ENCODE data around the gene PASK. TPM values are rescaled to one million over a fixed set of nuclear protein-coding genes. Genes with fewer than 3 reads are reported as not detected.

Gene PASK
- total RNA-seq, 2 experiments from 2014 or later = 55.5 to 62.0 TPM

DNA sequence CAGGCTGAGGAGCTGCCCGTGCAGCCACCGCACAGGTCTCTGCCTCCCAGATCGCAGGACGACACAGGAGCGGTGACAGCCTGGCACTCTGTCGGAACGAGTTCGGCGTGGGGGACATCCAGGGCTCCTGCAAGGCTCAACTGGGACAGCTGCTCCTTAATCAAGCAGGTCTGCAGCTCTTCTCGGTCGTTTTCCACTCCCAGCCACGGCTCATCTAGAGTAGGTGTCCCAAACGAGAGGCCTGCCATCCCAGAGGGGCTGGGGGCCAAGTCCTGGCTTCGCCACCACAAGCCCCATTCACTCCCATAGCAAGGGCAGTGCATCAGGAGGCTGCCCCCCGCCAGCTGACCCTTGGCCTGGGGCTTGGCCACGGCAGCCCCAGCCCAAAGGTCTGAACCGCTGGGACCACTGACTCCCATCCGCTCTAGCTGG is 22.5 kb downstream of the PASK start:
- H3K36me3 Mint-ChIP-seq (ENCODE audit: low read depth) = peaks cover 27% of the 10 kb centered on the region
- ChIA-PET CTCF (interaction anchor here (0.6 to 1.4 kb wide), 4 partner anchors 12 to 522 kb away, joined by 3 to 4 read pairs (median 4); no protein-coding TSS in a partner anchor), POLR2A (no interaction called here)
- no peak overlapping the region for H3K27ac Mint-ChIP-seq
- no peaks in the 10 kb centered on the region for H3K27me3 Mint-ChIP-seq
- H3K4me1 Mint-ChIP-seq = peaks cover 20% of the 10 kb centered on the region
- no peaks in the 10 kb centered on the region for H3K9me3 Mint-ChIP-seq
- DNase-seq = no peak
- H3K4me3 Mint-ChIP-seq = no peak overlapping the region

DNA sequence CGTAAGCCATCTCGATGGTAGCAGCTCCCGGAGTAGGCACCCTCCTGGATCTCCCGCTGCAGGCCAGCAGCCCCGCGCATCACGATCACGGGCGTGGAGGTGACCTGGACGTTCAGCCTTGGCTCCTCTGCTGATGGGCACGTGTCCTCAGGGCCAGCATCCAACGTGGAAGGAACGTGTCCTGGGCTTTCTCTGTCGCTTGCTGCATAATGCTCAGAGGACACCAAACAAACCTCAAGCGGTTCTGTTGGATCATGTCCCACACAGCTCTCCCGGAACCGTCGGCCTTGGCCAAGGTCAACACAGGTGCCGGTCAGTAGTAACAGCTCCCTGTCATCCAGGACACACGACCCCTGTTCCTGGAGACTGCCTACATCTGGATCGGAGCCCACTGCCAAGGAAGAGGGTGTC is 23.1 kb downstream of the PASK start:
- Mint-ChIP-seq H3K27me3 (no peaks in the 10 kb centered on the region), H3K9me3 (no peaks in the 10 kb centered on the region), H3K4me1 (peaks cover 20% of the 10 kb centered on the region), H3K4me3 (no peak overlapping the region), H3K36me3 (ENCODE audit: low read depth) (peaks cover 33% of the 10 kb centered on the region), H3K27ac (no peak overlapping the region)
- ChIA-PET POLR2A (no interaction called here), CTCF (interaction anchor here (1.2 to 1.4 kb wide), 3 partner anchors 10 to 17 kb away, joined by 4 read pairs; no protein-coding TSS in a partner anchor)
- DNase-seq = no peak

DNA sequence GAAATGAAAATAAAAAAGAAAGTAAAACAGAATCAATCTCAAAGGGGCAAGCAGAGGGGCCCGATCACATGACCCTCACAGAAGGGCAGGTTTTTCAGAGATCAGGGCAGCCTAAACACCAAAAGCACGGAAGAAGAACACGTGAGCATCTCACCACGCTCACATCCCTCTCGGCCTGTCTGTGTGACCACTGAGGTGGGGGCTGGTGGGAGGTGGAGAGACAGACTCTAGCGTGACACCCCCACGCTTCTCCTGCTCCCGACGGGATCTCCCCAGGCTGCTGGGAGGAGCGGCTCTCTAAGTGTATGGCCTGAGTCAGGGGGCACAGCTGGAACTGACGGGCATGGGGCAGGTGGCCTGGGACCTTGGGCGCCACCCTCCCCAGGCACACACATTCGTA is 23.6 kb downstream of the PASK start:
- Mint-ChIP-seq H3K36me3 (ENCODE audit: low read depth) (peaks cover 36% of the 10 kb centered on the region), H3K27me3 (no peaks in the 10 kb centered on the region), H3K9me3 (peaks cover 2% of the 10 kb centered on the region), H3K4me3 (no peak overlapping the region), H3K27ac (no peak overlapping the region), H3K4me1 (peaks cover 20% of the 10 kb centered on the region)
- POLR2A ChIA-PET = no interaction called here
- DNase-seq = no peak
- CTCF ChIA-PET = interaction anchor here (0.6 to 1.2 kb wide), 2 partner anchors 10 to 20 kb away, joined by 3 to 4 read pairs; no protein-coding TSS in a partner anchor

DNA sequence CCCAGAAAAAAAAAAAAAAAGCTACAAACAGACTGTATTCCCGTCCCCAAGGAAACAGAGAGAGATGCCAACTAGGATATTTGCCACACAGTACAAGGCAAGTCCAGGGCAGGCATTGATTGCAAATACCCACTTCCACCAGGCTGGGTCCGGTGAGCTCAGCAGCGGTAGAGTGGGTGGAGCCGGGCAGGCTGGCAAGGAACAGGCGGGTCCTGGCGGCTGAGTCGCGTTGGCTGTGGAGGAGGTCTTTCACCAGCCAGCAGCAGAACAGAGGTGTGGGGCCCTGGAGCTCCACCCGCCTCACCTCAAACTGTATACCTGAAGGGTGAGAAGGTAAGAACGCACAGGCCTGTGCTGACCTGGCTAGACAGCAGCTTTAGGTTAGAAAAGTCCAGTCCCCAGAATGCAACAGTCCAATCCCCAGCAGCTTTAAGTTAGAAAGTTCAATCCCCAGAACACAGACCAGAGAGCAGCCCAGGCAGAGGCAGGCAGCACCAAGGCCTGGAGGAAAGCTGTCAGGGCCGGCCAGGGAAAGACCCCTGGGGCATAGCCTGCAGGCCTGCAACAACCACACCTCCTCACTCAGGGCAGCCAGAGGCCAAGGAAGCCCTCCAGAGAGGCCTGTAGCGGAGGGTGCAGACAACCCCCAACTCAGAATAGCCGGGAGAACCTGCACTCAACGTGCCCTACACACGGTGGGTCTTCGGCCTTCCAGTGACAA is 25.3 kb downstream of the PASK start:
- no peaks in the 10 kb centered on the region for H3K27me3 Mint-ChIP-seq
- DNase-seq = peak; percentile 22
- no peak overlapping the region for H3K4me3 Mint-ChIP-seq
- H3K4me1 Mint-ChIP-seq = peaks cover 18% of the 10 kb centered on the region
- H3K36me3 Mint-ChIP-seq (ENCODE audit: low read depth) = peaks cover 34% of the 10 kb centered on the region
- ChIA-PET CTCF (interaction anchor here (0.6 to 1.2 kb wide), 3 partner anchors 14 to 563 kb away, joined by 3 to 5 read pairs (median 4); partner anchors contain the start of gene PASK), POLR2A (no interaction called here)
- H3K27ac Mint-ChIP-seq = peak overlapping the region; percentile 46
- H3K9me3 Mint-ChIP-seq = peaks cover 2% of the 10 kb centered on the region

DNA sequence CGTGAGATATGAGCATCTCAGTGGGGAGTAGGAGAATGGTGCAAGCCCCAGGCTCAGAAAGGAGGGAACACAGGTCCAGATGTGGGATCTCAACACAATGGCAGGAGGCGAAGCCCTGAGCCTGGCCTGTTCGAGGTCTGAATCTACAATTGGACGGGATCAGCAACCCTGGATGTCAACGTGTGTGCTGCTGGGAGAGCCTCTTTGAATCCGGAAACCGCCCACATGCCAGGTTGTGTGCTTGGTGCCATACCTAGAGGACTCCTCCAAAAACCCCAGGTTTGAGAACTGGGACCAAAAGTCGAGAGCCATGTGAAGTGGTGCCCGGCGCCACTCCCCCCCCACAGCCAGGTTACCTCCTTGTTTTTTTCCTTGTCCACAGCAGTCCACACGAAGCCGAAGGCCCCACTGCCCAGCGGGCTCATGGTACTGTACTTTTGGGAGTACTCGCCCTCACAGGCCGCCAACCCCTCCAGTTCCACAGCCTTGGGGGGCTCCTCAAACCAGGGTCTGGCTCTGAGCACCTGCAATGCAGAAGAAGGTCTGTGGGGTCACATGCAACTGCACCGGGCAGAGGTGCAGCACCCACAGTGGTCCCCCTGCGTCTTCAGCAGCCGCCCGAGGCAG is 26.8 kb downstream of the PASK start:
- POLR2A ChIA-PET = no interaction called here
- H3K27me3 Mint-ChIP-seq = no peaks in the 10 kb centered on the region

DNA sequence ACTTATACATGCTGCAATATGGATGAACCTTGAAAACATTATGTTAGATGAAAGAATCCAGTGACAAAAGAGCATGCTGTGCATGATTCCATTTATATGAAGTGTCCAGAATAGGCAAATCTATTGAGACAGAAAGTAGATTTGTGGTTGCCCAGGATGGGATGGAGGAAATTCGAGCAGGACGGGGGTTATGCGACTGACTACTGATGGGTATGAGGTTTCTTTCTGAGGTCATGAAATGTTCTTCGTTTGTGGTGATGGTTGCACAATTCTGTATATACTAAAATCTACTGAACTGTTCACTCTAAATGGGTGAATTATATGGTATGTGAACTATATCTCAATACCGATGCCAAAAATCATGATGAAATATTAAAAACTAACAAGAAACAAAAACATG is 28.3 kb downstream of the PASK start:
- ChIA-PET CTCF (interaction anchor here (0.8 kb wide), 1 partner anchor 26 kb away, joined by 3 read pairs; no protein-coding TSS in a partner anchor), POLR2A (no interaction called here)
- no peak overlapping the region for H3K4me3 Mint-ChIP-seq
- no peak for DNase-seq
- H3K36me3 Mint-ChIP-seq (ENCODE audit: low read depth) = peaks cover 36% of the 10 kb centered on the region
- H3K27ac Mint-ChIP-seq = no peak overlapping the region
- H3K27me3 Mint-ChIP-seq = no peaks in the 10 kb centered on the region
- H3K4me1 Mint-ChIP-seq = peaks cover 3% of the 10 kb centered on the region
- peaks cover 2% of the 10 kb centered on the region for H3K9me3 Mint-ChIP-seq

More for the DNA sequence above, 26.8 kb downstream of the PASK start:
- CTCF ChIA-PET = interaction anchor here (1.0 kb wide), 1 partner anchor 10 kb away, joined by 4 read pairs; no protein-coding TSS in a partner anchor
- no peak for DNase-seq
- Mint-ChIP-seq H3K4me1 (peaks cover 7% of the 10 kb centered on the region), H3K9me3 (peaks cover 2% of the 10 kb centered on the region), H3K4me3 (no peak overlapping the region), H3K36me3 (ENCODE audit: low read depth) (peaks cover 34% of the 10 kb centered on the region), H3K27ac (peak overlapping the region; percentile 31)

DNA sequence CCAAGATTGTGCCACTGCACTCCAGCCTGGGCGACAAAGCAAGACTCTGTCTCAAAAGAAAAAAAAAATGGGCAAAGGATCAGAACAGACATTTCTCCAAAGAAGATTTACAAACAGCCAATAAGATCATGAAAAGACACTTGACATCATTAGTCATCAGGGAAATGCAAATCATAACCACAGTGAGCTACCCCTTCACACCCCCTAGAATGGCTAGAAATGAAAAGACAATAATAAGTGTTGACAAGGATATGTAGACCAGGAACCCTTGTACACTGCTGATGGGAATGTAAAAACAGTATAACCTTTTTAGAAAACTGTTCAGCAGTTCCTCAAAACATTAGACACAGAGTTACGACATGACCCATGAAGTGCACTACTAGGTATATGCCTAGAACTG is 28.8 kb downstream of the PASK start:
- Mint-ChIP-seq H3K4me3 (no peak overlapping the region), H3K27ac (no peak overlapping the region), H3K9me3 (peaks cover 2% of the 10 kb centered on the region), H3K4me1 (peaks cover 3% of the 10 kb centered on the region), H3K36me3 (ENCODE audit: low read depth) (peaks cover 36% of the 10 kb centered on the region), H3K27me3 (no peaks in the 10 kb centered on the region)
- CTCF ChIA-PET = interaction anchor here (0.8 kb wide), 1 partner anchor 26 kb away, joined by 3 read pairs; no protein-coding TSS in a partner anchor
- no peak for DNase-seq
- POLR2A ChIA-PET = no interaction called here

DNA sequence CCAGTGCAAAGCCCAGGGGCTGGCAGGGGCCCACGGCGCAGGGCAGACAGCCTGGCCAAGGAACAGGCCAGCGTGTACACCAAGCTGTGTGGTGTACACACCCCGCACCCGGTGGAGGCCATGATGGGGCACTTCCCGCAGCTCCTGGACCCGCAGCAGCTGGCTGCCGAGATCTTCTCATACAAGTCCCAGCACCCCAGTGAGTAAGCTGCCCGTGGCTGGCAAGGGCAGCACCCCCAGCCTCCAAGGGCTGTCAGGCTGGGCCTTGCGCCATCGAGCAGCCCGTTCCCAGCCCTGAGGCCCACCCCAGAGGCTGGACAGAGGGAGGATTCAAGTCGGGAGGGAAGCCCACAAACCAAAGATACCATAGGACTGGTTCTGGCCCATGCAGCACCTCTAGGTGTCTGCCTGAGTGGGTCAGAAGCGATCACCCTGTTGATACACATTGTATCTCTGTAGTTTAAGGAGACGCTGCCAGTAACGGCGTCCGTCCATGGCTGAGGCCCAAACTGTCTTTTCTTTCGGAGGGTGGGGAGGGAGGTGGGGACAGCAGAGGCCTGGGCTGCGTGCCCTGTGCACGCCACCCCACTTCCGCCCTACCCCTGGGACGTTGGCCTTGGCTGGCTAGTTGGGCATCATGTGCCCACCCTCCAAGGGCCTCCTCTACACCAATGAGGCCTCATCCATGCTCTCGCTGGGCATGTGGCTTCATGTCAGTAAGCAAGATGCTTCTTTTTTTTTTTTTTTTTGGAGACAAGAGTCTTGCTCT is 30.4 kb downstream of the PASK start:
- Mint-ChIP-seq H3K27ac (no peak overlapping the region), H3K36me3 (ENCODE audit: low read depth) (peaks cover 38% of the 10 kb centered on the region)

DNA sequence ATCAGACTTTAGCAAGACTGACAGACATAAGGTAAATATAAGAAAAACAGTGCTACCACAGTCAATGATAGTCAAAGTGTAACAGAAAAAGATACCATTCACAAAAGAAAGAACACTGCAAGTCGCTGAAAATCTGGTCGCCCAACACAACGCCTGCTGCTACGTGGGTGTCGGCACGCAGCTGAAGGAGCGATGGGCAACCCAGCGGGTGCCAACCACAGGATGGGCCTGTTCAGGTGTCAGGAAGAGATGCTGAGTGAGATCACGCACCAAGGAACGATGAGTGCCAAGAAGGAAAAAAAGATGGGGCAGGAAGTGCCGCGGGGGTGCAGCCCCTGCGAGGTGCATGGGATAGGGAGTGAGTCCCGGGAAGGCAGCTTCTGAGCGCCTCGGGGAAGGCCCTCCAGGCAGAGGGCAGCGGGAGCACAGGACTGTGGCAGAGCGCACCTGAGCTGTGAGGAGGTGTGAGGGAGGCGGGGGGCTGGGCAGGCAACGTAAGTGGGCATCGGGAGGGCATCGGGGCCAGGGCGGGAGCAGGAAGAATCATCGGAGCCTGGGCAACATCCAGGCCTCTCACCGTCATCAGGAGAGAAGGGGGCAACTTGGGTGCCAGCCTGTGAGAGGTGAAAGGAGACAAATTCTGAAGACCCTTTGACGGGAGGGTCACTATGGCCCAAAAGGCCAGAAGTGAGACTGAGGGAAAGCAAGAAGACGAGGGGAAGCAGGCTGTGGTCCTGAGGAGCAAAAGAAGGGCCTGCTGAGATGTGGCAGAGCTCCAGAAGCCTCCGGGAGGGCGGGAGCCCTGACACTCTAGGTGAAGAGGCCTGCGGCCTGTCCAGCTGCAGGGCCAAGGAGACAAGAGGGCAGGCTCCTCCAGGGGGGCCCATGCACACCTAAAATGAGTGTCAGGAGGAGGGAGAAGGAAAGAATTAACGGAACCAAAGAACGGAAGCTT is 32.4 kb downstream of the PASK start:
- Mint-ChIP-seq H3K4me1 (peaks cover 9% of the 10 kb centered on the region), H3K9me3 (peaks cover 2% of the 10 kb centered on the region), H3K27me3 (no peaks in the 10 kb centered on the region), H3K27ac (no peak overlapping the region), H3K36me3 (ENCODE audit: low read depth) (peaks cover 31% of the 10 kb centered on the region), H3K4me3 (no peak overlapping the region)
- CTCF ChIA-PET = interaction anchor here (0.5 to 0.7 kb wide), 2 partner anchors 29 to 488 kb away, joined by 3 read pairs; no protein-coding TSS in a partner anchor
- DNase-seq = no peak
- POLR2A ChIA-PET = no interaction called here

More for the DNA sequence above, 30.4 kb downstream of the PASK start:
- Mint-ChIP-seq H3K4me1 (peaks cover under 1% of the 10 kb centered on the region), H3K9me3 (peaks cover 2% of the 10 kb centered on the region), H3K27me3 (no peaks in the 10 kb centered on the region), H3K4me3 (no peak overlapping the region)
- POLR2A ChIA-PET = no interaction called here
- CTCF ChIA-PET = interaction anchor here (0.6 to 1.0 kb wide), 2 partner anchors 11 to 389 kb away, joined by 3 read pairs; no protein-coding TSS in a partner anchor
- no peak for DNase-seq

DNA sequence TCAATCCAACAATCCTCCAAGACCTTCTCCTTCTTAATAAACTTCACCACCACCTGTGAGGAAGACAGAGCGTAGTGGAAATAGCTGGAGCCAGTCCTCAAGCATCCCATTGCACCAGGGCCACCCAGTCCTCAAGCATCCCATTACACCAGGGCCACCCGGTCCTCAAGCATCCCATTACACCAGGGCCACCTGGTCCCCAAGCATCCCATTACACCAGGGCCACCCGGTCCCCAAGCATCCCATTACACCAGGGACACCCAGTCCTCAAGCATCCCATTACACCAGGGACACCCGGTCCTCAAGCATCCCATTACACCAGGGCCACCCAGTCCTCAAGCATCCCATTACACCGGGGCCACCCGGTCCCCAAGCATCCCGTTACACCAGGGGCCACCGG is 33.9 kb downstream of the PASK start:
- POLR2A ChIA-PET = no interaction called here
- Mint-ChIP-seq H3K4me1 (peaks cover 14% of the 10 kb centered on the region), H3K36me3 (ENCODE audit: low read depth) (peaks cover 22% of the 10 kb centered on the region), H3K27me3 (no peaks in the 10 kb centered on the region), H3K9me3 (no peaks in the 10 kb centered on the region), H3K27ac (no peak overlapping the region), H3K4me3 (no peak overlapping the region)
- CTCF ChIA-PET = interaction anchor here (2.1 kb wide), 1 partner anchor 11 kb away, joined by 4 read pairs; no protein-coding TSS in a partner anchor
- DNase-seq = no peak

DNA sequence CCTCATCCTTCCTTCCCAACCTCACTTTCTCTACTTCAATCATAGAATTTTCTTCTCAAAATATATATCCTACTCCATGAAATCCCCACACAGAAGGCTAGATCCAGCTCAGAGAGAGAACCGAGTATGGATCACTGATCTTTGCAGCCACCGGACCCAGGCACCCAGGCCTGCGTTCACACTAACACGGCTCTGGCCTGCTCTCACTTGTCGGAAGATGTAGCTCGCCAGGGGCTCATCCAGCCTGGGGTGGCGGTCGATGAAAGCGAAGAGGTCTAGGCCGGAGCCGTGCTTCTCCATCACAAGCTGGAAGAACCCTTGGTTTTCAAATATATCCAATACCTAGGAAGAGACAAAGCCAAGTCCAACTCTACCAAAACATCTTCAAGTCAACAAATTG is 34.4 kb downstream of the PASK start:
- Mint-ChIP-seq H3K36me3 (ENCODE audit: low read depth) (peaks cover 21% of the 10 kb centered on the region), H3K4me1 (peaks cover 17% of the 10 kb centered on the region), H3K9me3 (no peaks in the 10 kb centered on the region), H3K27me3 (no peaks in the 10 kb centered on the region), H3K4me3 (no peak overlapping the region), H3K27ac (no peak overlapping the region)
- ChIA-PET POLR2A (no interaction called here), CTCF (interaction anchor here (2.1 kb wide), 1 partner anchor 12 kb away, joined by 4 read pairs; no protein-coding TSS in a partner anchor)
- DNase-seq = no peak

DNA sequence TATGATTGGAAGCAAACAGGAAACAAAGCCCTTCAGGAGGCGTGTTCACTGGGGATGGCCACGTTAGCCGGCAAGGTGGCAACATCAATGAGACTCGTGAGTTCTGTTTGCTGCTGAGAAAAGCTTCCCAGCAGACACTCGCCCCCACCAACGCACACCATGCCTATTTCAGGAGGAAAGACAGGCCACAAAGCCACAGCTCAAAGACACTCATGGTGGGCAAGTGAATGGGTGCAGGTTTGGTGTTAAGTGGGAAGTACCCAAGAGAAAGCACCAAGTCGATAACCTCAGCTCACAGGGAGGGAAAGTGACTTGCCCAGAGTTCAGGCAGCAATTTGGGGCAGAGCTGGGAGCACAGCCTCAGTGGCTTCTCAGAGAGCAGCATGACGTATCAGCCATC is 36.7 kb downstream of the PASK start:
- Mint-ChIP-seq H3K4me3 (no peak overlapping the region), H3K36me3 (ENCODE audit: low read depth) (peaks cover 34% of the 10 kb centered on the region), H3K9me3 (no peaks in the 10 kb centered on the region), H3K27me3 (no peaks in the 10 kb centered on the region), H3K4me1 (peaks cover 37% of the 10 kb centered on the region), H3K27ac (peak overlapping the region; percentile 85)
- DNase-seq = no peak
- ChIA-PET POLR2A (no interaction called here), CTCF (interaction anchor here (0.9 to 1.5 kb wide), 2 partner anchors 37 to 40 kb away, joined by 3 to 4 read pairs; partner anchors contain the start of genes PASK and PPP1R7)

All from activated CD4-positive, alpha-beta T cell treated with anti-CD3 and anti-CD28 coated beads, Interleukin-2, amount 10 ng/mL, durations not matched to agents 7 days and 5 days (primary cell).